ENCODE measurements around the gene YPEL2. TPM values are rescaled to one million over a fixed set of nuclear protein-coding genes. Genes with fewer than 3 reads are reported as not detected.

YPEL2 gene
- total and polyA plus RNA-seq, 8 donors: 13.8 to 23.6 (median 19.3) TPM

- Histone ChIP-seq H3K36me3 (no peaks in the 10 kb centered on the region), H3K27me3 (no peaks in the 10 kb centered on the region), H3K9me3 (no peaks in the 10 kb centered on the region), H3K4me3 (no peak overlapping the region), H3K4me1 (peaks cover 11 to 51% of the 10 kb centered on the region in 2 donors), H3K27ac (peak overlapping the region; percentile 84 to 85)
- peak in 3 of 4 donors; percentile 63 to 86 (median 82) for DNase-seq
- ATAC-seq: peak; percentile 57
- intact Hi-C loops (cut with DNase I): loop anchor here (5.0 to 10.0 kb wide), 2 partner anchors 105 to 108 kb away; no protein-coding TSS in a partner anchor
- TF ChIP-seq, protein P1, sequence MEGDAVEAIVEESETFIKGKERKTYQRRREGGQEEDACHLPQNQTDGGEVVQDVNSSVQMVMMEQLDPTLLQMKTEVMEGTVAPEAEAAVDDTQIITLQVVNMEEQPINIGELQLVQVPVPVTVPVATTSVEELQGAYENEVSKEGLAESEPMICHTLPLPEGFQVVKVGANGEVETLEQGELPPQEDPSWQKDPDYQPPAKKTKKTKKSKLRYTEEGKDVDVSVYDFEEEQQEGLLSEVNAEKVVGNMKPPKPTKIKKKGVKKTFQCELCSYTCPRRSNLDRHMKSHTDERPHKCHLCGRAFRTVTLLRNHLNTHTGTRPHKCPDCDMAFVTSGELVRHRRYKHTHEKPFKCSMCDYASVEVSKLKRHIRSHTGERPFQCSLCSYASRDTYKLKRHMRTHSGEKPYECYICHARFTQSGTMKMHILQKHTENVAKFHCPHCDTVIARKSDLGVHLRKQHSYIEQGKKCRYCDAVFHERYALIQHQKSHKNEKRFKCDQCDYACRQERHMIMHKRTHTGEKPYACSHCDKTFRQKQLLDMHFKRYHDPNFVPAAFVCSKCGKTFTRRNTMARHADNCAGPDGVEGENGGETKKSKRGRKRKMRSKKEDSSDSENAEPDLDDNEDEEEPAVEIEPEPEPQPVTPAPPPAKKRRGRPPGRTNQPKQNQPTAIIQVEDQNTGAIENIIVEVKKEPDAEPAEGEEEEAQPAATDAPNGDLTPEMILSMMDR (IDR thresholded peaks at IDR 0.05): peak; percentile 74 to 83
Measured at GRCh38 chr17:59329176-59330052, 2.0 kb upstream of the YPEL2 start.

DNA sequence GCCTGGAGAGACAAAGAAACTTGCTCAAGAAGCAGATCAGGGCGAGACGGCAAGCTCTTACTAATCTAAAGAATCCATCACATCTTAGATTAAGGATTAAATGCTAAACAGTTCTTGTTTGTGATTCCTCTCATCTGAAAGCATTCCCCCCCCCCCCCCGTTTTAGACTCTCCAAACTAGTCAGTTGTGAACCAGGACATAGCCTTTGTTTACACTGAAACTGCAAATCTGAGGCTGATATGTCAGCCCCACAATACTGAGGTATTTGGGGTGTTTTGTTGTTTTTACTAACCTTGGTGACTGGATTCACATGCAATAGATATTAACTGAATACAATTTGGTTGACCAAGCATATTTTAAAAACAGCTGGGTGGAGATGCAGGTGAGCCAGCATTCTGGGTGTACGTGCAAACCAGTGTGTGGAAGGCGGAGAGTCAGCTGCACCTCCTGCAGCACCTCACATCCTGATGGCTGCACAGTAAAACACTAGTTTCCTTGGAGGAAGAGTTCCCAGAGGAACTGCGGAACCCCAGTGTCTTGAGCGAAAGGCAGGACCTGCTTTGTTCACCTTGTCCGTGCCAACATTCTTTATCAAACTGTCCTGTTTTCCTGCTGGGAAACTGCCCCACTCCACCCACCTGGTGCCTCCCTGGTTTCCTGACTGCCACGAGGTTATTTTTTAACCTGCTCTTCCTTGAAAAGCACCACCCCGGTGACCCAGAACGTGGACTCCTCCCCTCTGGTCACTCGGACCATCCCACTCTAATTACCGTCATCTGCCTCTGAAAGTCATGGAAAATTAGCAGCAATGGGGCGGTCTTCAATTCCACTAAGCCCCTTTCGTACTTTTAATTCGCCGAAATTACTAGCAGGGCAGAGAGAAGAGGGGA, 1.2 kb upstream of the YPEL2 start:
- peak; percentile 53 for ATAC-seq
- TF ChIP-seq, protein P1 (IDR thresholded peaks at IDR 0.05): no peak
- peak overlapping the region; percentile 84 to 85 for H3K27ac ChIP-seq
- peaks cover 19 to 60% of the 10 kb centered on the region in 2 donors for H3K4me1 ChIP-seq
- peak overlapping the region in 1 of 2 donors; percentile 98 for H3K4me3 ChIP-seq
- H3K36me3 ChIP-seq: no peaks in the 10 kb centered on the region
- intact Hi-C loops (cut with DNase I): no loop called here
- H3K9me3 ChIP-seq: no peaks in the 10 kb centered on the region
- DNase-seq: peak in 2 of 4 donors; percentile 43 to 61
- no peaks in the 10 kb centered on the region for H3K27me3 ChIP-seq

DNA sequence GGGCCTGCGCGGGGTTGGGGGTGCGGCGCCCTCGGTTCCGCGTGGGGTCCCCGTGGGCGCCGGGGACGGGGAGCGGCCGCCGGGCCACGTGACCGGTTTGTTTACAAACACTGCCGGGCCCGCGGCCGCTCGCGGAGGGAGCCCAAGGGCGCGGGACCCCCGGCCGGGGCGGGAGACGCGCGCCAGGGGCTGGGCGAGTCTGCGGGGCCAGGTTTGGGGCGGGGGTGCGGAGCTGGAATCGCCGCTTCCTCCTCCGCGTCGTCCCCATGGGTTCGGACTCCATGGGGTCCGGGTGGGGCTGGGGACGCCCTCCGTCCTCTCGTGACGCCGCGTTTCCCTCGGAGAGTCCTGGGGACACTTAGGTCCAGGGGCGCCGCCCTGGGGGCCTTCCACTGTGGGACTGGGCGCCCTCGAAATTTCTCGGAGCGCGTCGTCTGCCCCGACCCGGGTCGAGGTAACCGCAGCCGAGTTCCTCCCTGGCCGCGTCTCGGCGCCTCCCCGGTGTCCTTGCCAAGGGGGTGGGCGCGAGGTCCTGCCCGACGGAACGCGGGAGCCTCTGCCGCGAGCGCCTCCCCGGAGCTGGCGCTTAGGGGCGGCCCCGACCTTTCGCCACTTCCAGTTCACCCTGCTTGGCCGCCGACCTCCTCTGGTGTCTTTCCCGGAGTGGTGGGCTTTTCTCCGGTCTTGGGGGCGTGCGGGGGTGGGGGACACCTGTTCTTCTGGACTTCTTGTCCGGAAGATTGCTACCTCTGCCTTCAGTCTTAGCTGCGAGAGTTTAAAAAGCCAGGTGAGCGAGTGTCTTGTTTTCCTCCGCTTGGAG, 684 bp downstream of the YPEL2 start:
- TF ChIP-seq, protein P1 (IDR thresholded peaks at IDR 0.05): no peak
- peak in 3 of 4 donors; percentile 47 to 92 (median 65) for DNase-seq
- intact Hi-C loops (cut with DNase I): no loop called here
- Histone ChIP-seq H3K4me1 (peaks cover 21 to 72% of the 10 kb centered on the region in 2 donors), H3K27ac (peak overlapping the region; percentile 84 to 85), H3K36me3 (no peaks in the 10 kb centered on the region), H3K4me3 (peak overlapping the region; percentile 98), H3K27me3 (no peaks in the 10 kb centered on the region), H3K9me3 (no peaks in the 10 kb centered on the region)
- peak; percentile 30 for ATAC-seq

GRCh38 chr17:59332749-59333377, 1.4 kb downstream of the YPEL2 start:
- no peaks in the 10 kb centered on the region for H3K9me3 ChIP-seq
- TF ChIP-seq, protein P1 (IDR thresholded peaks at IDR 0.05): no peak
- DNase-seq (peak in 2 of 4 donors; percentile 24 to 46), ATAC-seq (peak; percentile 2)
- no peaks in the 10 kb centered on the region for H3K36me3 ChIP-seq
- peak overlapping the region; percentile 98 for H3K4me3 ChIP-seq
- no peaks in the 10 kb centered on the region for H3K27me3 ChIP-seq
- H3K4me1 ChIP-seq: peaks cover 21 to 77% of the 10 kb centered on the region in 2 donors
- H3K27ac ChIP-seq: peak overlapping the region; percentile 84 to 85
- intact Hi-C loops (cut with DNase I): no loop called here

Data from left lung (tissue), 10 donors.